ENCODE results near the gene OVOL2. TPM values are rescaled to one million over a fixed set of nuclear protein-coding genes. Genes with fewer than 3 reads are reported as not detected.

The OVOL2 gene
- total RNA-seq, 6 donors from 2014 or later = 6.6 to 36.7 (median 19.2) TPM

- no peaks in the 10 kb centered on the region for H3K4me1 ChIP-seq
- H3K9me3 ChIP-seq = peaks cover 0 to 10% (median 2%) of the 10 kb centered on the region in 4 donors
- H3K36me3 ChIP-seq = peaks cover 0 to 3% (median 0%) of the 10 kb centered on the region in 4 donors
- DNase-seq = no peak
- no peak for ATAC-seq (ENCODE audit: low FRiP score in 2 of 2)
- no peak for TF ChIP-seq POLR2AphosphoS5 (IDR thresholded peaks at IDR 0.05)
- TF ChIP-seq, protein P1, sequence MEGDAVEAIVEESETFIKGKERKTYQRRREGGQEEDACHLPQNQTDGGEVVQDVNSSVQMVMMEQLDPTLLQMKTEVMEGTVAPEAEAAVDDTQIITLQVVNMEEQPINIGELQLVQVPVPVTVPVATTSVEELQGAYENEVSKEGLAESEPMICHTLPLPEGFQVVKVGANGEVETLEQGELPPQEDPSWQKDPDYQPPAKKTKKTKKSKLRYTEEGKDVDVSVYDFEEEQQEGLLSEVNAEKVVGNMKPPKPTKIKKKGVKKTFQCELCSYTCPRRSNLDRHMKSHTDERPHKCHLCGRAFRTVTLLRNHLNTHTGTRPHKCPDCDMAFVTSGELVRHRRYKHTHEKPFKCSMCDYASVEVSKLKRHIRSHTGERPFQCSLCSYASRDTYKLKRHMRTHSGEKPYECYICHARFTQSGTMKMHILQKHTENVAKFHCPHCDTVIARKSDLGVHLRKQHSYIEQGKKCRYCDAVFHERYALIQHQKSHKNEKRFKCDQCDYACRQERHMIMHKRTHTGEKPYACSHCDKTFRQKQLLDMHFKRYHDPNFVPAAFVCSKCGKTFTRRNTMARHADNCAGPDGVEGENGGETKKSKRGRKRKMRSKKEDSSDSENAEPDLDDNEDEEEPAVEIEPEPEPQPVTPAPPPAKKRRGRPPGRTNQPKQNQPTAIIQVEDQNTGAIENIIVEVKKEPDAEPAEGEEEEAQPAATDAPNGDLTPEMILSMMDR (IDR thresholded peaks at IDR 0.05) = no peak
- no peak for TF ChIP-seq POLR2A (IDR thresholded peaks at IDR 0.05)
- TF ChIP-seq EP300 (IDR thresholded peaks at IDR 0.05) = no peak
- H3K27ac ChIP-seq = no peak overlapping the region
- 77 to 86% methylated on average over 5 of the region's 5 CpGs for WGBS, 2 donors
- H3K27me3 ChIP-seq = no peaks in the 10 kb centered on the region
- no peak overlapping the region for H3K4me3 ChIP-seq
These were observed 18.7 kb downstream of the OVOL2 start for GRCh38 chr20:18039063-18039462.

DNA sequence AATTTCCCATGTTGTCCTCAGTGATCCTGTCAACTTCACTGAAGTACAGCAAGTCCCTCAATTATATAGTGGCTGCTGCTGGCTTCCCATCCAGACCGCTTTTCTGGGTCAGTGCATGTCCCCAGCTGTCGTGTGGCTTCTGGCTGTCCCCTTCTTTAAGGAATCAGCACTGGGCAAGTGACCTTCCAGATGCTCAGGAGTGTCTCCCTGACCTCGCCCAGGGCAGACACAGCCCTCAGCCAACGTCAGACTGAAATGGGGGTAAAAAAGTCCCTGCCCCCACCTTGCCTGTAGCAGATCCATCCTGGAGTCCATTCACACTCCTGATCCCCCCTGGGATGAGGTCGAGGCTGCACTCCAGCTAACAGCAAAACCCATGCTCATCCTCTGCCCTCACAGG is 23.7 kb downstream of the OVOL2 start:
- no peak for ATAC-seq (ENCODE audit: low FRiP score in 2 of 2)
- H3K4me3 ChIP-seq = no peak overlapping the region
- TF ChIP-seq, protein P1 (IDR thresholded peaks at IDR 0.05) = no peak
- TF ChIP-seq POLR2A (IDR thresholded peaks at IDR 0.05) = no peak
- TF ChIP-seq POLR2AphosphoS5 (IDR thresholded peaks at IDR 0.05) = no peak
- TF ChIP-seq EP300 (IDR thresholded peaks at IDR 0.05) = no peak
- DNase-seq = no peak
- no peaks in the 10 kb centered on the region for H3K4me1 ChIP-seq
- H3K27ac ChIP-seq = no peak overlapping the region
- no peaks in the 10 kb centered on the region for H3K27me3 ChIP-seq
- WGBS, 2 donors = 64 to 75% methylated on average over 3 to 5 of the region's 5 CpGs
- H3K36me3 ChIP-seq = peaks cover 0 to 4% (median 0%) of the 10 kb centered on the region in 4 donors
- H3K9me3 ChIP-seq = no peaks in the 10 kb centered on the region

- H3K36me3 ChIP-seq = peaks cover 0 to 4% (median 0%) of the 10 kb centered on the region in 4 donors
- no peaks in the 10 kb centered on the region for H3K4me1 ChIP-seq
- DNase-seq (no peak), ATAC-seq (ENCODE audit: low FRiP score in 2 of 2) (no peak)
- H3K27ac ChIP-seq = no peak overlapping the region
- H3K27me3 ChIP-seq = no peaks in the 10 kb centered on the region
- no peaks in the 10 kb centered on the region for H3K9me3 ChIP-seq
- WGBS, 2 donors = 72 to 74% methylated on average over 17 of the region's 17 CpGs
- no peak overlapping the region for H3K4me3 ChIP-seq
- no peak for TF ChIP-seq POLR2A (IDR thresholded peaks at IDR 0.05)
- TF ChIP-seq POLR2AphosphoS5 (IDR thresholded peaks at IDR 0.05) = no peak
- no peak for TF ChIP-seq EP300 (IDR thresholded peaks at IDR 0.05)
- TF ChIP-seq, protein P1 (IDR thresholded peaks at IDR 0.05) = no peak
These were observed 24.5 kb downstream of the OVOL2 start for GRCh38 chr20:18032977-18033892.

DNA sequence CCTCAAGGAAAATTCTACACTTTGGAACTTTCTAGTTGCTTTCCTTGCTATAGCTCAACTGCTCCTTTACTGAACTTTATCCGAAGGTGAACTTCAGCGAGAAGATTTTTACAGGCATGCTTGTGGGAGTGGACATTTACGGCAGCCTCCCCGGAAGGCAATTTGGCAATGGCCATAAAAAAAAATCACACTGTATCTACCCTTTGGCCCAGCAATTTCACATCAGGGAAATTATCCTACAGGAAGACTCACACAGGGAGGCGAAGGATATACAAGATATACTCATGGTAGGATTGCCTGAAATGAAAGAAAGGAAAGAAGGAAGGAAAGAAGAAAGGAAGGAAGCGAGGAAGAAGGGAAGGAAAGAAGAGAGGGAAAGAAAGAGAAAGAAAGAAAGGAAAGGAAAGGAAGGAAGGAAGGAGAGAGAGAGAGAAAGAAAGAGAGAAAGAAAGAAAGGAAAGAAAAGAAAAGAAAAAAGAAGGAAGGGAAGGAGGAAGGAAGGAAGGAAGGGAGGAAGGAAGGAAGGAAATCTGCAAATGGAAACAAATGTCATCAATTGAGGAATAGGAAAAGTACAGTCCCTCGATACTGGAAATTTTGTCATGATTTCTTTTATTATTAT is 25.7 kb downstream of the OVOL2 start:
- WGBS, 2 donors = 79 to 88% methylated on average over 7 of the region's 7 CpGs
- no peak for TF ChIP-seq POLR2A (IDR thresholded peaks at IDR 0.05)
- no peak for TF ChIP-seq POLR2AphosphoS5 (IDR thresholded peaks at IDR 0.05)
- TF ChIP-seq EP300 (IDR thresholded peaks at IDR 0.05) = no peak
- TF ChIP-seq, protein P1 (IDR thresholded peaks at IDR 0.05) = no peak
- ATAC-seq (ENCODE audit: low FRiP score in 2 of 2) (no peak), DNase-seq (no peak)
- no peaks in the 10 kb centered on the region for H3K4me1 ChIP-seq
- H3K9me3 ChIP-seq = no peaks in the 10 kb centered on the region
- no peak overlapping the region for H3K27ac ChIP-seq
- H3K4me3 ChIP-seq = no peak overlapping the region
- H3K27me3 ChIP-seq = no peaks in the 10 kb centered on the region
- peaks cover 0 to 4% (median 0%) of the 10 kb centered on the region in 4 donors for H3K36me3 ChIP-seq

Data from upper lobe of left lung (tissue), 6 donors.